ENCODE results near the gene USH2A.
A peak's percentile ranks its signal among the peaks of the same experiment; 100 is the strongest.

The USH2A gene

DNA sequence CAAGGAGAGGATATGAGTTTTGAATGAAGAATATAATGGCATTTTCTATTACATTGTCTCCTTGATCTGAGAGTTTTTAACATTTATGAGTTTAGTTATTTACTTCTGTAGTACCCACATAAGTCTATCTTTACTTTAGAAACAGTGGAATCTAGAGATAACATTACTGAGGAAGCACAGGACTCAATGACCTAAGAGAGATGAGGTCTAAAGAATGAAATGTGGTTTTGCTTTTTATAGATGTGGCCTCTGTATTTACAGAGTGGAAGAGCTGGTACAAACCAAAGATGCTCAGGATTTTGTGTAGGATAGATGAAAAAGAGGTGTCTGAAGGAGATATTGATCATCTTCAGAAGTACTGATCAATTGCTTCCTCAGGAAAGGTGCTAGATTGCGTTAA, 678.8 kb downstream of the USH2A start:
- H3K27me3 Mint-ChIP-seq: no peaks in the 10 kb centered on the region
- H3K4me1 Mint-ChIP-seq: no peaks in the 10 kb centered on the region
- ATAC-seq (no peak), DNase-seq (no peak)
- peaks cover 4 to 7% of the 10 kb centered on the region in 2 donors for H3K9me3 Mint-ChIP-seq
- H3K4me3 Mint-ChIP-seq: no peak overlapping the region
- H3K27ac Mint-ChIP-seq: no peak overlapping the region

DNA sequence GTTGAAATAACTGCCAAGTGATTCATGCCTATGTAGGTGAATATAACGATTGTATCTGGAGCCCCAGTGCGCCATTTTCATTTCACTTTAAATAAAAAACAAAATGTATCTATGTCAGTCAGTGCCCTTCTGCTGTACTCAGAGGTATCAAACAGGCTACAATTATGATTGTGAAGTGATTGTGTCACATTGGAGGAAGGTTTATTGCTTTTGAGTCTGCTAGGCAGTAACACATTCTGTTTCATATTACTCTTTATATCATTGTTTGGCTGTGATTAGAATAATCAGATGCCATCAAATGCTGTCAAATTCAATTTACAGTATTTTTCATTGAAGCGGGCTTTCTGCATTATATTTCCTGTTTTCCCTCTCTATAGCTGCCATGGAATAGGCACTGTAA, 684.2 kb downstream of the USH2A start:
- Mint-ChIP-seq H3K27me3 (no peaks in the 10 kb centered on the region), H3K27ac (no peak overlapping the region), H3K4me1 (no peaks in the 10 kb centered on the region), H3K9me3 (peaks cover 4 to 13% of the 10 kb centered on the region in 2 donors), H3K4me3 (no peak overlapping the region)
- DNase-seq (no peak), ATAC-seq (no peak)

DNA sequence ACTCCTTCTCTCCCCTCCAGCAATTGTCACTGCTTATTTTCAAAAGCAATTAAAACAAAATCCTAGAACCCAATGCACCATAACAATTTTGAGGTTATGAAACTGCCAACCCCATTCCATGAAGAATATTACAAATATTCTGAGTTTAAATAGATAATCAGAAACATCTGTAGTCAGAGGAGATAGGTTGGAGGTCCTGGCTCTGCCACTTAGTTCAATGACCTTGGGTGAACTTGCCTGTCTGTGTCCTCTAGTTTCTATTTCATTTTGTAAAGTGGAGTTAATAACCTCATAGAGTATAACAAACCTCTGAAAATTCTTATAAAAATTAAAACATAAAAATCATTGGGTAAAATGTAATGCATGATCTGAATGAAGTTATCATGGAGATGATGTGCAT, 691.5 kb downstream of the USH2A start:
- Mint-ChIP-seq H3K27ac (no peak overlapping the region), H3K4me1 (no peaks in the 10 kb centered on the region), H3K4me3 (no peak overlapping the region), H3K9me3 (peaks cover 0 to 13% of the 10 kb centered on the region in 2 donors), H3K27me3 (no peaks in the 10 kb centered on the region)
- no peak for DNase-seq
- no peak for ATAC-seq

DNA sequence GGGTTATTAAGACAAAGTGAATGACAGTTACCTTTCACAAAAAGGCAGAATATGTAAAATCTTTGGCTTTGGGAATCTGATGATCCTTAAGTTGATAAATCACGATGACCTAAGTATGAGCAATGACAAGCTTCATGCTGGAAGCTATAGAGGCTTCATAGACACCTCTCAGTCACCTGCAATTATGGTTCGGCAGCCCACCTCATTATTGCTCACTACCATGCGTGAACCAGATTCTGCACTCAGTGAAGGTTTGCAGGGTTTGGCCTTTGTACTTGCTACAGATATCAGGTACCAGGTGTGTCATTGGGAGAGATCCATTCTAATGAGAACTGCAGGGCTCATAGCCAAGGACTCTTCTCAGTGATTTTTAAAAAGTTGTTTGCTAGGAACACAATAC, 692.6 kb downstream of the USH2A start:
- H3K4me3 Mint-ChIP-seq: no peak overlapping the region
- H3K27ac Mint-ChIP-seq: no peak overlapping the region
- ATAC-seq: no peak
- no peak for DNase-seq
- H3K4me1 Mint-ChIP-seq: no peaks in the 10 kb centered on the region
- no peaks in the 10 kb centered on the region for H3K27me3 Mint-ChIP-seq
- H3K9me3 Mint-ChIP-seq: peaks cover 0 to 13% of the 10 kb centered on the region in 2 donors

DNA sequence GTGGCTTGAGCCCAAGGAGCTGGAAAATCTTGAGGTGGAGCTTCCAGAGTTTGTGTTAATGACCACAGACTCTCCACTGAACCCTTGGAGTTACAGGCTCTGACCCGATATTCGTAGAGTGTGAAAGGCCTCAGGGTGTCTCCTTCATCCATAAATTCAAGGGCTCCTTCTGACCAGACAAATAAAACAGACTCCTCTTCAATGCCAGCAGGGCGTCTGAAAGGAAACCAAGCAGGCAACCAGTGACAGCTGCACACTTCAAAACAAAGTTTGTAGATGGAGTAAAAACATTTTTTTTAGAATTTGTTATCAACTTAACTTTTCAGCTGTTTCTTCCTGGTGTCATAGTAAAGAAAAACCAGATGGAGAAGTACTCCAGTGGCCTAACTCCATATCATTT, 695.1 kb downstream of the USH2A start:
- Mint-ChIP-seq H3K4me1 (no peaks in the 10 kb centered on the region), H3K4me3 (no peak overlapping the region), H3K27ac (no peak overlapping the region), H3K9me3 (peaks cover 0 to 3% of the 10 kb centered on the region in 2 donors), H3K27me3 (no peaks in the 10 kb centered on the region)
- ATAC-seq (no peak), DNase-seq (no peak)

DNA sequence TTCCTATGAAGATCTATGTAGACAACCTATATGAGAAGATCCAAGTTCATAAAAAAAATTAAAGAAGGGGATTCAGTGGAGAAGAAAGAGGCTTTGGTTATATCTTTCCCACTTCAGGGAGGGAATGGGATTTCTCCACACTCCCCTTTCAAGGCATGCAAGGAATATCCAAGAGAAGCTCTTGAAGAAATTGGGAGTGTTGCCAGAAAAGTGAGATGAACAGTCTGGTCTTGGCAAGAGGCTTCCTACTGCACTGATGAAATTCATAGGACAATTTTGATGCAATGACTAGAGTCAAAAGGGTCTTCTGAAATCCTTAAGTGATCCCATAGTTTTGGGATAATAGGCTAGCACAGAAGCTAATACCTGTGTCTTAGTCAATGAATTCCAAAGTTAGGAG, 703.1 kb downstream of the USH2A start:
- H3K27ac Mint-ChIP-seq: no peak overlapping the region
- H3K9me3 Mint-ChIP-seq: peaks cover 6 to 7% of the 10 kb centered on the region in 2 donors
- DNase-seq (no peak), ATAC-seq (no peak)
- no peaks in the 10 kb centered on the region for H3K4me1 Mint-ChIP-seq
- H3K27me3 Mint-ChIP-seq: no peaks in the 10 kb centered on the region
- H3K4me3 Mint-ChIP-seq: no peak overlapping the region

DNA sequence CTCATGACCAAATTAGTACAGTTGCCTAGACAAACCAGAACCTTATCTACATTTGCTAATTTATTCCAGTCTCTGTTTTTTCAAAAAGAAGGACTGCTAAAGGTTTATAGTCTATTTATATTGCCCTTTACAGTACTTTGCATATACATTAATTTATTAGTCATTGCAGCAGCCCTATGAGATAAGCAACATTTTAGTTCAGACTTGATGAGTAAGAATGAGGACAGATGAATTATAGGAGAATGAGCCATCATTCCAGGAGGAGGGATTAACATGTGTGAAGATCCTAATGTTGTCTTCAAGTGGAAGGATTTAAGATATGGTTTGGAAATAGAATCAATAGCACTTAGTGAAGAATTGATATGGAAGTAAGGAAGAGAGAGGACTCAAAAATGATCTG, 703.7 kb downstream of the USH2A start:
- Mint-ChIP-seq H3K9me3 (peaks cover 6 to 7% of the 10 kb centered on the region in 2 donors), H3K27me3 (no peaks in the 10 kb centered on the region), H3K4me1 (no peaks in the 10 kb centered on the region), H3K27ac (no peak overlapping the region), H3K4me3 (no peak overlapping the region)
- ATAC-seq: no peak
- DNase-seq: no peak

DNA sequence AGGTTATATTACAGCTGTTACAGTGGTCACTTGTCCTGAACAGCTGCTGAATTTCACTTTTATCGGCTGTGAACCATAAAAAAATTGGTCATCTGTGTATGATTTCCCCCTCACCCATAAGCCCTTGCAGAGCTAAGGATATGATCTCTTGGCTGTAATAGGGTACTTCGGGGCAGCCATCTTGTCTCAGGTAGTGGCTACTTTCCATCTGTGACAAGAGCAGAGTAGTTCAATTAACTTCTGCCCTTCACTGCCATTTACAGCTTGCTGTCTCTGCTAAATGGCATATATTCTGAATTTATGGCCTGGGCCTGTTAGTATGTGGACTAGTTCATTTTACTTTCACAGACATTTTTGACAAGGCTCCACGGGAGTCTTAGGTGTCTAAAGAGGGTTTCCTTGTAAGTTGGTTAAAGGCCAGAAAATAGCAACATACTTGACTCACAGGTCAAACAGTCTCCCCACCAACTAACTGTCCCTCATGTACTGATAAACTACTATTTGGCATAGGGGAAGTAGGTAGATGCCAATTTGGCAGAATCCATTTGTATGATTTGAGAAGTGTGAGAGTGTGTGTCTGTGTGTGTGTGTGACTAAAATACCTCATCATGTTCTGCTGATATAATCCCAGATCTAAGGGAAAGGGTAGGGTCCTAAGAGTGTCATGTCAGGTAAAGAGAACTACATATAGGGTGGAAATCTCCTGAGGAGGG, 704.5 kb downstream of the USH2A start:
- Mint-ChIP-seq H3K4me1 (no peaks in the 10 kb centered on the region), H3K27me3 (no peaks in the 10 kb centered on the region), H3K27ac (no peak overlapping the region), H3K9me3 (peaks cover 6 to 7% of the 10 kb centered on the region in 2 donors), H3K4me3 (no peak overlapping the region)
- ATAC-seq: no peak
- DNase-seq: no peak

DNA sequence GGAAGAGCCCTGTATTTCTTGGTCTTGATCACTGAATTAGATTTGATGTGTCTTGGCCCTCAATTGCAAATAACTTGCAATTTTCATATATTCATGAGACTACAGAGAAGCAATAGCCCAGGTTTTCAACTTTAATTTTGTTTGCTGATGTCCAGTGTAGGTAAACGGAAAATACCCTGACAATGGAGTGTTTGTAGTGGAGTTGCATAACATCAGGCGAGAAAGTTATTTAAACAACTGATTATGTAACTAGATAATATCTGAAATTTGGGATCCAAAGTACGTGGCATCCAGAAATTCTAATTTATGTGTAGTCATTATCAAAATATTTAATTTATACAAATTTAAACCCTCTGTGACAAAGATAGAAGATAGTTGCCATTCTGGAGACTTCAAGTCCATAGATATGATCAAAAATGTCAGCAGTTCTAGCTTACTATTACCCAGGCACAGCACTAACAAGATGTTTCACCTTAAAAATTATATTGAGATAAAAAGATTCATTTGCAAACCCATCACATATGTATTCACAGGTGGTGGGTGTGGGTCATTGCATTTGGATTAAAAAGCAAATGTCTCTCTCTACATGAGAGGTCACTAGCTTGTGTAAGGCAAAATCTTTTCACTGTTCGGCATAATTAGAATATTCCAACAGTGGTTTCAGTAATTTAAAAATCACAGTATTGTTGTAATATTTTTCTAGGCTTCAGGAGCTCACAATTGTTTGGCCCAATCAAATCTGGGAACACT, 705.4 kb downstream of the USH2A start:
- H3K4me3 Mint-ChIP-seq: no peak overlapping the region
- no peak for DNase-seq
- no peak for ATAC-seq
- H3K27ac Mint-ChIP-seq: no peak overlapping the region
- H3K27me3 Mint-ChIP-seq: no peaks in the 10 kb centered on the region
- H3K9me3 Mint-ChIP-seq: peaks cover under 1 to 6% of the 10 kb centered on the region in 2 donors
- H3K4me1 Mint-ChIP-seq: no peaks in the 10 kb centered on the region

DNA sequence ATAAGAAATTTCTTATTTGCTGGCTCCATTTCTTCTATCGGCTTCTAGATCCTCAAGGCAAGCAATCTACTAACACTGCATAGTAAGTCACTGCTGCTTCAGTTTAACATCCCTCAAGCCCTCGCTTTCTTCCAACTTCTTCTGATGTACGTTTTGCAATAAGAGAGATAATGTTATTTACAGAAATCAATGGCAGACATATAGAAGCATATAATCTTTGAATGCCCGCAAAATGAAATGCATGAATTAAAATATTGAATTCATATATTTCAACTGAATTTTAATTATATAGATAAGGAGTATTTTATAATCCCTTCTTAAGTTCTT, 712.4 kb downstream of the USH2A start:
- no peaks in the 10 kb centered on the region for H3K4me1 Mint-ChIP-seq
- H3K27me3 Mint-ChIP-seq: no peaks in the 10 kb centered on the region
- H3K27ac Mint-ChIP-seq: no peak overlapping the region
- DNase-seq (no peak), ATAC-seq (no peak)
- no peaks in the 10 kb centered on the region for H3K9me3 Mint-ChIP-seq
- no peak overlapping the region for H3K4me3 Mint-ChIP-seq

DNA sequence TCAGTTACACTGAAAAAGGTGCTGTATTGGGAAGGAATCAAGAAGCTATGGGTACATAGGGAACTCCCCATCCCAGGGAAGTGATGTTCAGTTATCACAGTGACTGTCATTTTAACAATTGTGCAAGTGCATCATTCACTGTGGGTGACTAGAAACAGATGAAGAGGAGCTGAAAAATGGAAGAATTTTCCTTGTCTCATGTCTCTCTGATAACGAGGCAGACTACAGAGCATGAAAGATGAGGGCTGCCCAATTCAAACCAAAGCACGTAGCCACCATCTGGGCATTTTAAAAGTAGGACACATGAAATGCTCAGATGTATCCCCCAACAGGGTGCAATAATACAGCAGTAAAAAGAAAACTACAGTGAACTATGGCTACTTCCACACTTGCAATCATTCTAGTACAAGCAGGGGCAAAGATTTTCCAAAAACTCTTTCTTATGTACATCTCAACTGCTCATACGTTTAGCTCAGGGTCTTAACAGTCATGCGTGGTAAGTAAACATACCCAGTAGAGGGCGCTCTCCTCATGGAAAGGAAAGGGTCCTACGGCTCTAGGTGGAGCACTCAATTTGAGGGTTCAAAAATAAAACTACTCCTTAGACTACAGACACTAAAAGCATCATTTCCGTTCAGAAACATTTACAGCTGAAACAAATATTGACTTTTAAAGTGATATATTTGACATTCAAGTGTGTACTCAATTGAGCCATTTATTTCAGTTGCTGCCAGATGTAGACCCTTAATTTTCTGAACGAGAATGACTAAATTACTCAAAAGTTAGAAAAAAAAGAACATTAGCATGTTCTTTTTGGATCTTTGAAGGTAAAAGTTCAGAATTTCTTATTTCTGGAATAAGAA, 713.0 kb downstream of the USH2A start:
- Mint-ChIP-seq H3K4me3 (no peak overlapping the region), H3K27ac (no peak overlapping the region), H3K4me1 (no peaks in the 10 kb centered on the region), H3K27me3 (no peaks in the 10 kb centered on the region), H3K9me3 (no peaks in the 10 kb centered on the region)
- DNase-seq (peak in 1 of 2 donors; percentile 2), ATAC-seq (no peak)

DNA sequence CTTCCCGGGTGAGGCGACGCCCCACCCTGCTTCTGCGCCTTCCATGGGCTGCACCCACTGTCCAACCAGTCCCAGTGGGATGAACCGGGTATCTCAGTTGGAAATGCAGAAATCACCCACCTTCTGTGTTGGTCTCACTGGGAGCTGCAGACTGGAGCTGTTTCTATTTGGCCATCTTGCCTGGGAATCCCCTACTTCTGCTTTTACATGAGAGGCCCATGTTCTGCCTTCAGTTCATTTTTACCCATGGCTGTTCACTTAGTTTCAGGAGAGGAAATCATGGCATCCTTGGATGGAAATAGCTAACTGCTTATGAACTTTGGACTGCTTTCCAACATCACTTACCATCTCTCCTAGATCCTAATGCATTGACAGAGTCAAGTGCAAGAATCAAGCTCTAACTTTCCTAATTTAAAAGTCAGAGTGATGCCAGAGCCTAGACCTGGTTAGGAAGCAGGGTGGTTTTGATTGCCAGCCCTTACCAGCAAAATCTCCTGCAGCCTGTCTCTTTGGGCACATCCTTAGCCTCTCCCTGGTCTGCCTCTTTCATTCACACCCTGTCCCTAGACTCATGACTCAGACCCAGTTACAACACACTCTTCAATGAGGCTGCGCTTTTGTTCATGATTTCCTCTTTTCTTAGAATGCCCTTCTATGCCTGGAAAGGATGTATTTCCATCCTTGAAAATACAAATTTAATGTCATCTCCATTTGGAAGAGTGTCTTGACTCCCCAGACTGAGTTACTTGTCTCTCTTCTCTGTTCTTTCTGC, 719.0 kb downstream of the USH2A start:
- no peak overlapping the region for H3K4me3 Mint-ChIP-seq
- no peaks in the 10 kb centered on the region for H3K4me1 Mint-ChIP-seq
- no peaks in the 10 kb centered on the region for H3K27me3 Mint-ChIP-seq
- H3K27ac Mint-ChIP-seq: no peak overlapping the region
- peaks cover 15 to 22% of the 10 kb centered on the region in 2 donors for H3K9me3 Mint-ChIP-seq
- no peak for ATAC-seq
- no peak for DNase-seq

DNA sequence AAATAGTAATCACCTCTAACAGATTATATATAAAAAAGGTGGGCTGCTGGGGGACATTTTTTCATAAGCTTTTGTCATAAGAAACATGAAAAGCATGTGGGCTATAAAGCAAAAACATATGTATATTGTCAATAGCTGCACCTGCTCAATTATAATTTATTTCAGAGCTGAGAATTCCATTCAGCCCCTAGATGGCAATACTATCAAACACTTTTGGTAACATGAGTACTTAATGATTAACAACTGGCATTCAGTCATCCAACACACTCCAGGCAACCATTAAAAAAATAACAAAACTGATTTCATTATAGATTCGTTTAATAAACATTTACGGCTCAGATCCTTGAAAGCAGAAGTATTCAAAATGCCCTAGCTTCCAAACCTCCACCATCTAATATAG, 741.0 kb downstream of the USH2A start:
- no peak overlapping the region for H3K4me3 Mint-ChIP-seq
- DNase-seq (no peak), ATAC-seq (no peak)
- peaks cover 0 to 5% of the 10 kb centered on the region in 2 donors for H3K9me3 Mint-ChIP-seq
- no peaks in the 10 kb centered on the region for H3K4me1 Mint-ChIP-seq
- no peaks in the 10 kb centered on the region for H3K27me3 Mint-ChIP-seq
- no peak overlapping the region for H3K27ac Mint-ChIP-seq

DNA sequence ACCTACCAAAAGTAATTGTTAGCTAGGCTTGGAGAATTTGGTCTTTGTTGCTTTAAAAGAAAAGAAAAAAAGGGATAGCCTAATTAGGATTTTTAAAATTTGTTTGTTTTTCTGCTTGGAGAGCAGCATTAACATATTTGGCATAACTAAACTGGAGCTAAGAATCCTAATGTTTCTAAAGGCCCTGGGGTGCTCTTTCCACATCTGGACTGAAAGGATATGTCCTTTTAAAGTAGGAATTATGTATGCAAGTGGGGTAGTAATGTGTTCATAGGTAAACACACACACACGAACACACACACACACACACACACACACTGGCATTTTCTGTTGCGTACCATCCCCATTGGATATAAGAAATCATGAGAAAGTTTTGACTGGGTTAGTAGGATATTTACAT, 742.2 kb downstream of the USH2A start:
- no peak for DNase-seq
- no peaks in the 10 kb centered on the region for H3K4me1 Mint-ChIP-seq

DNA sequence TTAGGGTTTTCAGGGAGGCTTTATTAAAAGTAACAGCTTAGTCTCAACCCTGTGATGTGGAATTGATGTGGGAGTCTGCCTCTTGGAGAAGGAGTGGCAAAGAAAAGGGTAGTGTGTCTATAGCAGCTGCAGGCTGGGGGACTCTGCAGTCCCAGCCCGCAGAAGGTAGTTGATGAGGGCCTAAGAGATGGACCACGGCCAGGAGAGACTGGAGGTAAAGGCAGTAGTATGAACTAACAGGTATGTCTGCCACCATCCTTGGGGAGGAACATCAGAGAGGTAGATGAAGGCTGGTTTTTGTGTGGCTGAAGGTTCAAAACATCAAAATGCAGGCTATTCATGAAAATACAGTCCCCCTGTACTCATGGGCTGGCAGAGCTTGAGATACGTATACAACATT, 744.0 kb downstream of the USH2A start:
- ATAC-seq (no peak), DNase-seq (no peak)
- no peak overlapping the region for H3K27ac Mint-ChIP-seq
- H3K4me3 Mint-ChIP-seq: no peak overlapping the region
- no peaks in the 10 kb centered on the region for H3K4me1 Mint-ChIP-seq
- H3K27me3 Mint-ChIP-seq: no peaks in the 10 kb centered on the region
- H3K9me3 Mint-ChIP-seq: no peaks in the 10 kb centered on the region

More for the DNA sequence above, 742.2 kb downstream of the USH2A start:
- no peak overlapping the region for H3K4me3 Mint-ChIP-seq
- no peak overlapping the region for H3K27ac Mint-ChIP-seq
- H3K9me3 Mint-ChIP-seq: peaks cover 0 to 2% of the 10 kb centered on the region in 2 donors
- no peak for ATAC-seq
- no peaks in the 10 kb centered on the region for H3K27me3 Mint-ChIP-seq

Data from stimulated activated naive CD8-positive, alpha-beta T cell treated with anti-CD3 and anti-CD28 coated beads, Interleukin-15, amount 100 ng/mL, for 72 hours (primary cell).